G401.6 (cell line): ENCODE measurements around the gene GJB5.

Experiments used
- FAIRE-seq: peaks from 2 replicates; lab custom pipeline; 2012; peaks lifted over from hg19 to GRCh38; lab: Jason Lieb, UNC

Gene GJB5

GRCh38 chr1:34795916-34796315 lies 41.1 kb downstream of the GJB5 start:
- no peak for FAIRE-seq

GRCh38 chr1:34796990-34797389 lies 42.1 kb downstream of the GJB5 start:
- FAIRE-seq = no peak

GRCh38 chr1:34800214-34800613 lies 45.4 kb downstream of the GJB5 start:
- FAIRE-seq = no peak

GRCh38 chr1:34803770-34804169 lies 48.9 kb downstream of the GJB5 start:
- FAIRE-seq = no peak

- FAIRE-seq = no peak
Measured at GRCh38 chr1:34806396-34806795, 51.5 kb downstream of the GJB5 start.
